ENCODE results near the gene CNTD1.

- TF ChIP-seq POLR2AphosphoS5 (IDR thresholded peaks at IDR 0.05; ENCODE audit: low read depth, low read length) (no peak), POLR2A (IDR thresholded peaks at IDR 0.05; ENCODE audit: low read depth, low read length) (no peak)
Observed at GRCh38 chr17:42830971-42831370, 32.3 kb downstream of the CNTD1 start.

Measured in GM12892 (cell line).